Measurements from ENCODE around the gene DYRK3. TPM values are rescaled to one million over a fixed set of nuclear protein-coding genes. Genes with fewer than 3 reads are reported as not detected.

DYRK3 gene
- total RNA-seq, 4 donors from 2014 or later: 5.4 to 12.7 (median 5.7) TPM

- Histone ChIP-seq H3K4me1 (peaks cover 0 to 3% (median 0%) of the 10 kb centered on the region in 4 donors), H3K36me3 (peaks cover 0 to 7% (median 0%) of the 10 kb centered on the region in 3 donors), H3K9me3 (no peaks in the 10 kb centered on the region), H3K4me3 (no peak overlapping the region), H3K27ac (no peak overlapping the region), H3K27me3 (peaks cover 0 to 10% of the 10 kb centered on the region in 2 donors)
- no peak for TF ChIP-seq POLR2A (IDR thresholded peaks at IDR 0.05)
- TF ChIP-seq, protein P1, sequence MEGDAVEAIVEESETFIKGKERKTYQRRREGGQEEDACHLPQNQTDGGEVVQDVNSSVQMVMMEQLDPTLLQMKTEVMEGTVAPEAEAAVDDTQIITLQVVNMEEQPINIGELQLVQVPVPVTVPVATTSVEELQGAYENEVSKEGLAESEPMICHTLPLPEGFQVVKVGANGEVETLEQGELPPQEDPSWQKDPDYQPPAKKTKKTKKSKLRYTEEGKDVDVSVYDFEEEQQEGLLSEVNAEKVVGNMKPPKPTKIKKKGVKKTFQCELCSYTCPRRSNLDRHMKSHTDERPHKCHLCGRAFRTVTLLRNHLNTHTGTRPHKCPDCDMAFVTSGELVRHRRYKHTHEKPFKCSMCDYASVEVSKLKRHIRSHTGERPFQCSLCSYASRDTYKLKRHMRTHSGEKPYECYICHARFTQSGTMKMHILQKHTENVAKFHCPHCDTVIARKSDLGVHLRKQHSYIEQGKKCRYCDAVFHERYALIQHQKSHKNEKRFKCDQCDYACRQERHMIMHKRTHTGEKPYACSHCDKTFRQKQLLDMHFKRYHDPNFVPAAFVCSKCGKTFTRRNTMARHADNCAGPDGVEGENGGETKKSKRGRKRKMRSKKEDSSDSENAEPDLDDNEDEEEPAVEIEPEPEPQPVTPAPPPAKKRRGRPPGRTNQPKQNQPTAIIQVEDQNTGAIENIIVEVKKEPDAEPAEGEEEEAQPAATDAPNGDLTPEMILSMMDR (IDR thresholded peaks at IDR 0.05): no peak
- TF ChIP-seq EP300 (IDR thresholded peaks at IDR 0.05): no peak
- DNase-seq (ENCODE audit: low spot score in 2 of 2): no peak
- 89% methylated on average over 7 of the region's 7 CpGs for WGBS, 2 donors
Measured at GRCh38 chr1:206653715-206654459, 18.6 kb downstream of the DYRK3 start.

DNA sequence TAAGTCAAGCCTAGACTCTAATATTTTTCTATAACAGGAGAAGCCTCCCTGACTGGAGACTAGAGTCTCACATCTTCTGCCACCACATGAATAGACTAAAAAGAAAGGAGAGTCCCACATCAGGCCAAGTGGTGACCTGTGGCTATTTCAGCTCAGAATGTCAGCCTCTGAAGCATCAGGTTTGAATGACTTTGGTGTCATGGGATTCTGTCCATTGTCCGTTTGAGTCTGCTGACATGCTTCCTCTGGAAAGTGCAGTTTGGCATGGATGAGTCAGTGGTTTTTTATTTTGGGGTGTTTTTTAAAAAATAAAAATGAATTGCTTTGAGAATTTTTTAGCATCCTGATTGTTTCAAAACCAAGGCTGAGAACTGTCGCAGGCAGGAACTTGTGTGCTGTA is 19.5 kb downstream of the DYRK3 start:
- TF ChIP-seq, protein P1 (IDR thresholded peaks at IDR 0.05): no peak
- TF ChIP-seq EP300 (IDR thresholded peaks at IDR 0.05) (no peak), POLR2A (IDR thresholded peaks at IDR 0.05) (no peak)
- DNase-seq (ENCODE audit: low spot score in 2 of 2): no peak
- Histone ChIP-seq H3K9me3 (no peaks in the 10 kb centered on the region), H3K4me1 (peaks cover 0 to 3% (median 0%) of the 10 kb centered on the region in 4 donors), H3K36me3 (no peaks in the 10 kb centered on the region), H3K27ac (no peak overlapping the region), H3K27me3 (peaks cover 0 to 15% of the 10 kb centered on the region in 2 donors), H3K4me3 (no peak overlapping the region)
- 58 to 74% methylated on average over 2 of the region's 2 CpGs for WGBS, 2 donors

DNA sequence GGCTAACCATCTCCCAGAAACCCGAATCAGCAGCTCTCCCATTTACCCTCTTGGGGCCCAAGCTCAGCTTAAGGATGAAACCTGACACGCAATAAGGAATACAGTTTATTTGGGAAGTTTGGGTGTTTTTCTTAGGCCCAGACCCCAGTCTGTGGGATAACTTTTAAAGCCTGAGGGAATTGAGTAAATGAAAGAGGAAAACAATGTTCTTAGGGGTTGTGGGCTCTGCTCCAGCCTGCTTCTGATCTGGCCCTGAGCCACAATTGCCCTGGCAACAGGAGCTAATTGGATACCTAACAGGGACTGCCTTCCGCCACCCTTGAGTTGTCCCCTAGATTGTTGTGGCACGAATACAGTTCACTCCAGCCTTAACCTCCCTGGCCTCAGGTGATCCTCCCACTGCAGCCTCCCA is 20.1 kb downstream of the DYRK3 start:
- no peaks in the 10 kb centered on the region for H3K9me3 ChIP-seq
- no peak for DNase-seq (ENCODE audit: low spot score in 2 of 2)
- H3K36me3 ChIP-seq: no peaks in the 10 kb centered on the region
- H3K4me3 ChIP-seq: no peak overlapping the region
- TF ChIP-seq, protein P1 (IDR thresholded peaks at IDR 0.05): no peak
- H3K27ac ChIP-seq: no peak overlapping the region
- WGBS, 2 donors: 65 to 72% methylated on average over 4 of the region's 4 CpGs
- H3K4me1 ChIP-seq: peaks cover 0 to 3% (median 0%) of the 10 kb centered on the region in 4 donors
- peaks cover 0 to 21% of the 10 kb centered on the region in 2 donors for H3K27me3 ChIP-seq

DNA sequence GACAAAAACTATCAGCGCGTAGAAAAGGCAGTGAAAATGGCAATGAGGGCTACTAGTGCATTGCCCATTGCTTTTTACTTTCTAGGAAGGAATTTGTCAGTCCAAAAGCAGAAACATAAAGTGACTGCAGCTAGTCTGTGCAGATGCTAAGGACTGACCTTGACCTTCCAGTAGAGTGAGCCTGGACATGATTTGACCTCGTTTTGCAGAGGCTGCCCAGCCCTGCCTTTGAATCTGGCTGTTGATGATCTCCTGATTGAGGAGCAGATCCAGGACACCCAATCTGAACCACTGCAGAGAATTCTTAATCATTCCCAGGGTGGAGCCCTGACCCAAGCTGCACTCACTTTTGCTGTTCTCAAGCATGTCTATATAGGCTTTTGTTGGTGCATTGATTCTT is 21.6 kb downstream of the DYRK3 start:
- Histone ChIP-seq H3K9me3 (no peaks in the 10 kb centered on the region), H3K36me3 (no peaks in the 10 kb centered on the region), H3K27me3 (peaks cover 0 to 32% of the 10 kb centered on the region in 2 donors), H3K4me1 (peaks cover 0 to 3% (median 0%) of the 10 kb centered on the region in 4 donors), H3K4me3 (no peak overlapping the region), H3K27ac (no peak overlapping the region)
- DNase-seq (ENCODE audit: low spot score in 2 of 2): no peak
- 86 to 97% methylated on average over 3 of the region's 3 CpGs for WGBS, 2 donors
- TF ChIP-seq EP300 (IDR thresholded peaks at IDR 0.05): no peak
- TF ChIP-seq, protein P1 (IDR thresholded peaks at IDR 0.05): no peak
- TF ChIP-seq POLR2A (IDR thresholded peaks at IDR 0.05): no peak

- Histone ChIP-seq H3K4me1 (peaks cover 0 to 3% (median 0%) of the 10 kb centered on the region in 4 donors), H3K4me3 (no peak overlapping the region), H3K27ac (no peak overlapping the region), H3K9me3 (no peaks in the 10 kb centered on the region), H3K27me3 (peaks cover 0 to 32% of the 10 kb centered on the region in 2 donors), H3K36me3 (no peaks in the 10 kb centered on the region)
- DNase-seq (ENCODE audit: low spot score in 2 of 2): no peak
- WGBS, 2 donors: 54 to 75% methylated on average over 5 to 6 of the region's 6 CpGs
- TF ChIP-seq EP300 (IDR thresholded peaks at IDR 0.05): no peak
- TF ChIP-seq, protein P1 (IDR thresholded peaks at IDR 0.05): no peak
- TF ChIP-seq POLR2A (IDR thresholded peaks at IDR 0.05): no peak
Measured at GRCh38 chr1:206657751-206658150, 22.4 kb downstream of the DYRK3 start.

Data from tibial nerve (tissue), 4 donors.